ENCODE results near the gene STK24. TPM values are rescaled to one million over a fixed set of nuclear protein-coding genes. Genes with fewer than 3 reads are reported as not detected.

Gene STK24
- polyA plus RNA-seq, 3 donors: 30.4 to 65.9 (median 52.7) TPM

DNA sequence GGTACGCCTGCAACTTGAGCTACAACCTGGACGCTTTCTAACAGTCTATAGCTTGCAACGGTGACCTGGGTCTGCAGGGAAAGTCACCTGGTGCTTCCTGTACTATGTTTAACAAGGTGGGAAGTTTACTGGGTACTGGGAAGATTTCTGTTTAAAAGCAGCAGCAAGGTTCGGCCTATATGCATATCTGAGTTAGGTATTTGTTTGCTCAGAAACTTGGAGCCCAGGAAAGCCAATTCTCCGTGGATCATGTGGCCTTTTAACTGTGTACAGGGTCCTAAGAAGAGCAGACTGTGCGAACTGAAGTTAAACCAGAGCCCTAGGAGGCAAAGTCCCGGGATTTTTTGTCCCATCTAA is 103.1 kb downstream of the STK24 start:
- 27 to 86% (median 80%) methylated on average over 7 of the region's 7 CpGs for WGBS, 3 donors
- no peak overlapping the region for H3K27ac ChIP-seq (ENCODE audit: low read depth, low read length)

GRCh38 chr13:98473135-98473787 is 103.6 kb downstream of the STK24 start:
- H3K27ac ChIP-seq (ENCODE audit: low read depth, low read length): no peak overlapping the region
- WGBS, 3 donors: 26 to 80% (median 77%) methylated on average over 5 of the region's 5 CpGs

DNA sequence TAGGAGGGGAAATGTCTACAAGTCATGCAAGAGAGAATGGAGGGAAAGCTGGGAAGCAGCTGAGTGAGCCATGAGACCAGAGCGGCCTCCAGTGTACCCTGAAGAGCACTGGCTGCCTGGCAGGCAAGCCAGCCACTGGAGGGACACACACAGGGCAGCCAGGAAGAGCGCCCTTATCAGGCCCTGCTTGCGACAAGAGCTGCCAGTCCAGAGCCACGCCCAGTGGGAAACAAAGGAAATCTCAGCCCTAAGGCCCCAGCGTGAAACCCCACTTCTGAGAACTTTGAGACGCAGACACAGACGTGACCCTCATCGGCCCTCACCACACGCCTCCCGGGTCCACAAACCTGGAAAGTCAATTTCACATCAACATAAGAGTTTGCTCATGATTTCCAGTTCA is 105.0 kb downstream of the STK24 start:
- no peak overlapping the region for H3K27ac ChIP-seq (ENCODE audit: low read depth, low read length)
- 77 to 87% (median 86%) methylated on average over 10 of the region's 10 CpGs for WGBS, 3 donors

- H3K27ac ChIP-seq (ENCODE audit: low read depth, low read length): no peak overlapping the region
- 78 to 80% (median 79%) methylated on average over 6 of the region's 6 CpGs for WGBS, 3 donors
Observed at GRCh38 chr13:98470920-98471319, 106.0 kb downstream of the STK24 start.

DNA sequence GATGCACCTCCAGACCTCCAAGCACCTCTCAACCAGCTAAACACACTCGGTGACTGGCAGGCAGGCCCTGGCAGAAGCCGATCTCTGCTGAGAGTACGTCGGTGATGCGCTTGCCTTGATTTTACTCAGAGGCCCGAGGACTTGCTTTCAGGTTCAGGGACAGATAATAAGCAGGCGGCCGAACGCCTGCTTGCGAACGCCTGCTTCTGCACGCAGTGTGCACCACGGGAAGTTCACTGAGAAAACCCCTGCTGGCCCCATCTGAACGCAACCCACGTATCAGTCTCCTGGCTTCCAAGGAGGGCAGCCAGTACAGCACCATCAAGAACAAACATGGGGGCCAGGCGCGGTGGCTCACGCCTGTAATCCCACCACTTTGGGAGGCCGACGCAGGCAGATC is 108.0 kb downstream of the STK24 start:
- 90 to 95% (median 92%) methylated on average over 20 of the region's 20 CpGs for WGBS, 3 donors

GRCh38 chr13:98468361-98468760 is 108.5 kb downstream of the STK24 start:
- H3K27ac ChIP-seq (ENCODE audit: low read depth, low read length): no peak overlapping the region
- WGBS, 3 donors: 54 to 92% (median 87%) methylated on average over 3 of the region's 3 CpGs

More for the DNA sequence above, 108.0 kb downstream of the STK24 start:
- H3K27ac ChIP-seq (ENCODE audit: low read depth, low read length): no peak overlapping the region

DNA sequence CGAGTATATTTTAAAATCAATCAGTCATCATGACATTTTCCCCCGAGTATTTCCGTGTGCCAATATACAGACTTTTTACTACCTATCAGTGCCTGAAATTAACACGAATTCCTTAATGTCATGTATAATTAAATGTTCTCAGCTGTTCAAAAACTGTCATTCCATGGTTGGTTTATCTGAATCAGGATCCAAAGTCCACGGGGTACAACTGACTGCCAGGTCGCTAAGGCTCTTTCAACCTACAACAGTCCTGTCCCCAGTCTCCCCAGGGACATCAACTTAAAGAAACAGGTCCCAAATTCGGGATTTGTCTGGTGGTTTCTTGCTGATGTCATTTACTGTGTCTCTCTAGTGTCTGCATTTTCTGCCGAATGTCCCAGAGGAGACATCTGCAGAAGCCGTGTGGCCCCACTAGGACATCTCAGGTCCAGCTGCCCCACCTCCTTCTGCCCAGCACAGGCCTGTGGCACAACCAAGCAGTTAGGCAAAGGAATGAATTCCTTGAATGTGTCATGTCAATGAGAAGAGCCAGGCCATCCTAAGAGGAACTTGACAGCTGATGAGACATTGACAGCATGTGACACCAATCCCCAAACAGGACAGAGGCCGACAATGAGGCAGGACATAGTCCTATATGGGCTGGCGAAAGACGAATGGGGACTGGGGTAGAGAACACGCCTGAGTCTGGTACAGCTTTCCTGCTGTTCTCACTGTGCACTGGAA is 109.5 kb downstream of the STK24 start:
- 51 to 85% (median 82%) methylated on average over 13 of the region's 13 CpGs for WGBS, 3 donors
- H3K27ac ChIP-seq (ENCODE audit: low read depth, low read length): no peak overlapping the region

DNA sequence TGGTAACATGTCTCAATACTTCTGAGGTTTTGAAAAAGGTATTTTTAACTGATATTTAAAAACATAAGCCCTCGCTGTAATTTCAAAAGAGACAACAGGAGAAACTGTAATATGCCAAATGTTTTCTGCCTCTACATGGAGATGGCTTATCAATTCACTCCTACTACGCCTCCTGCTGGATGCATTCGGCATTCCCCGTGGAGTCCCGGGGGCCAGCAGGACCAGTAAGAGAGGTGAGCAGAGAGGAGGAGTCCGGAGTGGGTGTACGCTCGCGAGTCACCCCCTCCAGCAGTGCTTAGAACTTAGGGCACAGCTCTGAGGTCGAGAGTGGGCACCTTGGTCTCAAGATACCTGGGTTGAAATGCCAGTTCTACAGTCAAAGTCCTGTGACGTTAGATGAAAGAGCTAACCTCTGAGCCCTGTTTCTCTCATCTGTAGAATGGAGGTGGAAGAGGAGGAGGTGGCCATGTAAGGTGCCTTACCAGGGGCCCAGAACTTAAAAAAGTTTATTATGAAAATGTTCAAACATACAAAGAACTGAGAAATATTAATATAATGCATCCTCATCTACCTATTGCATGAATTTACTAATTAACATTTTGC is 110.2 kb downstream of the STK24 start:
- no peak overlapping the region for H3K27ac ChIP-seq (ENCODE audit: low read depth, low read length)
- WGBS, 3 donors: 59 to 67% (median 61%) methylated on average over 11 of the region's 11 CpGs

DNA sequence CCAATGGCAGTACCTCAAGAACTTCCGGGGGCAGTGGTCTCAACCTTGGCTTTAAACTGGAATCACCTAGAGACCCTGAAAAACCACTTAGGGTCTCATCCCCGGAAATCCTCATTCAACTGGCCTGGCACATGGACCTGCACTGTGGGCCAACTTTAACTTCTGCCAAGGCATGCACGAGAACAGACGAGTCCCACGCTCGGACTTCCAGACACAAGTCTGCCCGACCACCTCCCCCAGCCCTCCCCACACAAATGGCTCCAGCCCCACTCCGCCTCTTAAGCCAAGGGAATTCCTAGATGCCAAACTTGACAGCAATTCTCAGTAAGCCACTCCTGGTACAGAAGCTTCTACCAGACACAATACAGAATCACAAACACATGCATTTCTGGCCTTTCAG is 114.0 kb downstream of the STK24 start:
- 73 to 80% (median 78%) methylated on average over 8 of the region's 8 CpGs for WGBS, 3 donors
- no peak overlapping the region for H3K27ac ChIP-seq (ENCODE audit: low read depth, low read length)

- no peak overlapping the region for H3K27ac ChIP-seq (ENCODE audit: low read depth, low read length)
- WGBS, 3 donors: 95 to 98% (median 95%) methylated on average over 18 of the region's 18 CpGs
Observed at GRCh38 chr13:98462241-98462882, 114.5 kb downstream of the STK24 start.

GRCh38 chr13:98461486-98462240 is 115.2 kb downstream of the STK24 start:
- H3K27ac ChIP-seq (ENCODE audit: low read depth, low read length): no peak overlapping the region
- WGBS, 3 donors: 88 to 90% (median 89%) methylated on average over 16 of the region's 16 CpGs

GRCh38 chr13:98460516-98460915 is 116.4 kb downstream of the STK24 start:
- 84 to 88% (median 87%) methylated on average over 13 of the region's 13 CpGs for WGBS, 3 donors
- no peak overlapping the region for H3K27ac ChIP-seq (ENCODE audit: low read depth, low read length)

GRCh38 chr13:98459721-98460370 is 117.1 kb downstream of the STK24 start:
- H3K27ac ChIP-seq (ENCODE audit: low read depth, low read length): no peak overlapping the region
- 89 to 94% (median 91%) methylated on average over 13 of the region's 13 CpGs for WGBS, 3 donors

GRCh38 chr13:98459171-98459681 is 117.7 kb downstream of the STK24 start:
- WGBS, 3 donors: 90 to 96% (median 94%) methylated on average over 18 of the region's 18 CpGs
- no peak overlapping the region for H3K27ac ChIP-seq (ENCODE audit: low read depth, low read length)

GRCh38 chr13:98458431-98458830 is 118.5 kb downstream of the STK24 start:
- H3K27ac ChIP-seq (ENCODE audit: low read depth, low read length): no peak overlapping the region

DNA sequence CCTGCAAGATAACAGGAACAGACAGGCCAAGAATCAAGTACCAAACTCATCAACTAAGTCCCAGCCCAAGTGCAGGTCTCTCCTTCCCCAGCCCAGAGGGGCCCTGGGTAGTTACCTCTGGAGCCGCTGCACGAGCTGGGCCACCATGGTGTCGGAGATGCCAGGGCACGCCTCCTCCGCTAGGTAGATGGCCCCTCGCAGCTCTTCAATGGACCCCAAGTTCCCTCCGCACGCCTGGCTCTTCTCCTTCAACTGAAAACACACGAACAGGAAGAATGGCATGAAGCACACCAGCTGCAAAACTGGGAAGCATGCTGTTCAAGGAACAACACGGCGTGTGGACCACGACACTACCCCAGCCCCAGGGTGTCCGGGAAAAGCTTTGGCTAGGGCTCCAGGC is 119.9 kb downstream of the STK24 start:
- WGBS, 3 donors: 91 to 93% (median 92%) methylated on average over 13 of the region's 13 CpGs

More at GRCh38 chr13:98458431-98458830, 118.5 kb downstream of the STK24 start:
- 64 to 88% (median 77%) methylated on average over 16 of the region's 16 CpGs for WGBS, 3 donors

DNA sequence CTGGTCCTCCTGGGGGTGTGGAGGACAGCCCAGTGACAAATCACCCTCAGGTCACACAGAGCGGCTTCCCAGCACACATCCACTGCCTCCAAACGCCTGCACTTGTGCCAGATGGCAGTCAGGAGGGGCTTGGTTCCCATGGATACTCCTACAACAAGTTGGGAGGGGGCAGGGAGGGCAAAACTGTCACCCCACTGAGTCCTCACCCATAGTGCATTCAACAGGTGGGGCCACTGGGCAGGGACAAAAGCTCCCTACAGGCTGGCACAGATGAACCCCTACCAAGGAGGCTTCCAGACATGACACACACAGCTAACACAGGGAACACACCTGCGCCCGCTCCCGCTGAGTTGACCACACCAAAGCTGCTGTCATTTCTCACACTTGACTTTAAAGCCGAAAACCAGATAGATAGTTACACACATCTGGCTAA is 120.5 kb downstream of the STK24 start:
- WGBS, 3 donors: 68 to 90% (median 90%) methylated on average over 6 of the region's 6 CpGs
- no peak overlapping the region for H3K27ac ChIP-seq (ENCODE audit: low read depth, low read length)

More for the DNA sequence above, 119.9 kb downstream of the STK24 start:
- no peak overlapping the region for H3K27ac ChIP-seq (ENCODE audit: low read depth, low read length)

All from adipose tissue (tissue), 3 donors.